GM23338 (cell line): Measurements from ENCODE around the gene NMBR. TPM values are rescaled to one million over a fixed set of nuclear protein-coding genes. Genes with fewer than 3 reads are reported as not detected.

Experiments used
- ATAC-seq: fragments of 200-7000 bp; cut with Tn5 transposase; 3 replicates; pipeline ENCODE4 v1.9.1; 2020
- DNase-seq: peaks from one replicate; pipeline ENCODE4 v3.0.0-alpha.2; 2015; ENCODE audit warnings: low spot score
- H2AFZ ChIP-seq: fragments of 200-600 bp; sonication (generic); 2 replicates; pipeline ENCODE4 v1.8.0; 2016; ENCODE audit warnings: antibody characterized with exemption, mild to moderate bottlenecking, moderate library complexity
- H3F3A ChIP-seq: fragments of 200-600 bp; sonication (generic); replicated peaks from 2 replicates; pipeline ENCODE4 v1.8.0; 2017; ENCODE audit warnings: antibody characterized with exemption, mixed run types, low read depth
- H3K27ac ChIP-seq: fragments of 200-600 bp; sonication (generic); 2 replicates; pipeline ENCODE4 v1.6.1; 2016; ENCODE audit warnings: low read depth
- H3K27me3 ChIP-seq: fragments of 200-600 bp; sonication (generic); 2 replicates; pipeline ENCODE4 v1.8.0; 2016; ENCODE audit warnings: mild to moderate bottlenecking, mixed run types, moderate library complexity; ENCODE audit not compliant: insufficient read depth
- H3K36me3 ChIP-seq: fragments of 200-600 bp; sonication (generic); 2 replicates; pipeline ENCODE4 v1.8.0; 2016; ENCODE audit warnings: mild to moderate bottlenecking; ENCODE audit not compliant: insufficient read depth
- H3K4me1 ChIP-seq: fragments of 200-600 bp; sonication (generic); 2 replicates; pipeline ENCODE4 v1.8.0; 2016; ENCODE audit warnings: mild to moderate bottlenecking, moderate library complexity; ENCODE audit not compliant: insufficient read depth
- H3K4me2 ChIP-seq: fragments of 200-600 bp; sonication (generic); 2 replicates; pipeline ENCODE4 v1.7.1; 2017; ENCODE audit warnings: mixed run types
- H3K4me3 ChIP-seq: fragments of 200-600 bp; sonication (generic); 2 replicates; pipeline ENCODE4 v1.6.1; 2016; ENCODE audit warnings: mixed run types
- H3K79me2 ChIP-seq: fragments of 200-600 bp; sonication (generic); replicated peaks from 2 replicates; pipeline ENCODE4 v1.8.0; 2017; ENCODE audit warnings: mild to moderate bottlenecking; ENCODE audit not compliant: insufficient read depth
- H3K9me2 ChIP-seq: fragments of 200-600 bp; sonication (generic); 2 replicates; pipeline ENCODE4 v1.8.0; 2017; ENCODE audit not compliant: insufficient read depth
- H4K20me1 ChIP-seq: fragments of 200-600 bp; sonication (generic); replicated peaks from 2 replicates; pipeline ENCODE4 v1.8.0; 2017; ENCODE audit warnings: mild to moderate bottlenecking; ENCODE audit not compliant: insufficient read depth
- H3K27ac Mint-ChIP-seq: 2 replicates; pipeline ENCODE4 v1.8.0; 2020; ENCODE audit warnings: inconsistent platforms, mild to moderate bottlenecking, moderate library complexity, mixed read lengths
- H3K27me3 Mint-ChIP-seq: 3 replicates; pipeline ENCODE4 v1.8.0; 2022; ENCODE audit warnings: low read depth, mild to moderate bottlenecking, moderate library complexity, mixed read lengths, inconsistent platforms; ENCODE audit not compliant: insufficient read depth, poor library complexity
- H3K36me3 Mint-ChIP-seq: 3 replicates; pipeline ENCODE4 v1.8.0; 2021; ENCODE audit warnings: low read depth, mild to moderate bottlenecking, inconsistent platforms, moderate library complexity, mixed read lengths
- H3K4me1 Mint-ChIP-seq: 3 replicates; pipeline ENCODE4 v1.8.0; 2020; ENCODE audit warnings: mild to moderate bottlenecking, inconsistent platforms, mixed read lengths
- H3K4me3 Mint-ChIP-seq: 3 replicates; pipeline ENCODE4 v1.8.0; 2021; ENCODE audit warnings: moderate library complexity, mild to moderate bottlenecking, inconsistent platforms, mixed read lengths
- H3K9me3 Mint-ChIP-seq: 3 replicates; pipeline ENCODE4 v1.8.0; 2020; ENCODE audit warnings: moderate library complexity, mild to moderate bottlenecking, inconsistent platforms, mixed read lengths
- CREB1 ChIP-seq: fragments of 250-450 bp; sonication (Bioruptor Pico); IDR thresholded peaks from 2 replicates; pipeline ENCODE4 v1.5.0; 2020; ENCODE audit warnings: low read depth, mild to moderate bottlenecking, moderate library complexity
- CTCF ChIP-seq, 2 experiments: fragments of 200-600 bp in 1 of 2; sonication (generic) in 1 of 2; conservative IDR thresholded peaks; 2 replicates each; pipeline versions ENCODE4 v1.5.1 to v1.6.1; 2016 to 2017; ENCODE audit warnings: antibody characterized with exemption in 2 of 2, low read depth in 2 of 2, mild to moderate bottlenecking in 2 of 2, moderate library complexity in 1 of 2
- EZH2 ChIP-seq: fragments of 200-600 bp; sonication (generic); IDR thresholded peaks from one replicate; pipeline ENCODE4 v1.8.0; 2017; ENCODE audit warnings: antibody characterized with exemption, mild to moderate bottlenecking, low read depth; ENCODE audit not compliant: unreplicated experiment
- POLR2AphosphoS5 ChIP-seq: IDR thresholded peaks from 2 replicates; pipeline ENCODE4 v1.6.1; 2016; ENCODE audit warnings: antibody characterized with exemption, low read depth
- STAT1 ChIP-seq: IDR thresholded peaks from one replicate; pipeline ENCODE4 v1.6.1; 2016; ENCODE audit warnings: antibody characterized with exemption; ENCODE audit not compliant: unreplicated experiment
- ZNF114 ChIP-seq: fragments of 250-450 bp; sonication (Bioruptor Pico); IDR thresholded peaks from 2 replicates; pipeline ENCODE4 v1.5.0; 2020; ENCODE audit warnings: mild to moderate bottlenecking, moderate library complexity
- ZNF331 ChIP-seq: fragments of 250-450 bp; sonication (Bioruptor Pico); IDR thresholded peaks from 2 replicates; pipeline ENCODE4 v1.5.0; 2020; ENCODE audit warnings: low read depth, mild to moderate bottlenecking, moderate library complexity
- long read RNA-seq: library from polyadenylated mRNA; unstranded; transcript quantifications from one replicate; pipeline ENCODE4 v2.0.0, GENCODE V29; 2020; ENCODE audit not compliant: unreplicated experiment
- polyA plus RNA-seq: library from polyadenylated mRNA; unstranded; fragments of >200 nt; fragmentation: Nextera tagmentation; extraction: Ambion mirVana; gene quantifications from 2 replicates; pipeline ENCODE4 v1.2.1, GENCODE V29; 2016
- total RNA-seq: library from RNA; depleted of rRNA; stranded (reverse); fragments of >200 nt; shearing (Covaris generic); gene quantifications from 2 replicates; pipeline ENCODE4 v1.2.3, GENCODE V29; 2014; rRNA removed
- TF ChIP-seq, protein P1 (sequence below): IDR thresholded peaks from 2 replicates; pipeline ENCODE4 v1.6.1; 2016; ENCODE audit warnings: antibody characterized with exemption
- TF ChIP-seq, protein P2 (sequence below): fragments of 250-450 bp; sonication (Bioruptor Pico); IDR thresholded peaks from 2 replicates; pipeline ENCODE4 v1.5.0; 2020; ENCODE audit warnings: mild to moderate bottlenecking, moderate library complexity

The NMBR gene
- total RNA-seq (not detected in 2 replicates), polyA plus RNA-seq (not detected in 2 replicates)
- long read RNA-seq: 0 reads

DNA sequence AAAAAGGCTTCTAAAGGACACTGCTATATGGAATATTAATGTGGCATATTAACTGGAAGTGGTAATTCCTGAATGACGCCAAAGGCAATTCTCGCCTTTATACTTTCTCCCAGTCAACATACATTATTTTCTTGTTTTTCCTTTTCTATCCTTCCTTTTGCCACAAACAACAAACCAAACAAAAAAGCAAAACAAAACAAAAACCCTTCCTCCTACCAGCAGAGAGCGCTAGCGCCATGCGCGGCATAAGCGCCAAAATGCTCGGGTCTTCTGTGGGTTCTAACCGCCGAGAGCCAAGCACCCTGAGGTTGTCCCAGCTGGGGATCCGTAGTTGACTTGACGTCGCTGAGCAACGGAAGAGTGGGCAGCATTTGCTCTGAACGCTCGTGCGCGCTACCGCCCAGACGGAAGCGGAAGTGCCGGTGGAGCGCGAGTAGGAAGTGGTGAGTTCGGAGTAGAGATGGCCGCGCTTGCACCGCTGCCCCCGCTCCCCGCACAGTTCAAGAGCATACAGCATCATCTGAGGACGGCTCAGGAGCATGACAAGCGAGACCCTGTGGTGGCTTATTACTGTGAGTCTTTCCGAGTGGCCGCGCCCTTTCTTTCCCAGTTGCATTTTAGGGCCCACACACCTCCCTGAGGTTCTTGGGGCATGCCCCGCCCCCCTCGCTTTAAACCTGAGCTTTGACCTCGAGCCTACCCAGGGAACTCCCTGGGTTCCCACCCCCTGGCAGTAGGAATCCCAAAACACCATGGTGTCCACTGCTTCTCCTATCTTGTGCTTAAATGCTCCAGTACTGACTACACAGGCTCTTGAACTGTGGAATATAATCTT, at the start of gene NMBR, which contains the start of gene VTA1:
Gene NMBR, minus strand, starts transcription at position 295 of the 835 bp plus-strand sequence. CDS start 58,464 bp downstream, outside the sequence.
Gene VTA1, plus strand, starts transcription at position 436 of the 835 bp plus-strand sequence. Its CDS starts 25 bp downstream, at position 461.
- Histone ChIP-seq H3K27me3 (no peaks in the 10 kb centered on the region), H3K27ac (no peak within 1 kb of the TSS; the same call in 1 of the 2 replicates)

More for the DNA sequence above, at the start of gene NMBR, which contains the start of gene VTA1:
- peak; percentile 98 for ATAC-seq
- H3K27ac Mint-ChIP-seq: peak within 1 kb of the TSS; percentile 93
- Histone ChIP-seq H2AFZ (peak within 1 kb of the TSS; percentile 43), H3K4me1 (peaks cover 12% of the 10 kb centered on the region), H3K79me2 (peaks cover 49% of the 10 kb centered on the region), H3K36me3 (no peaks in the 10 kb centered on the region; the same call in 1 of the 2 replicates), H3F3A (no peaks in the 10 kb centered on the region), H3K9me2 (no peaks in the 10 kb centered on the region), H3K4me3 (peak within 1 kb of the TSS; percentile 85), H4K20me1 (no peaks in the 10 kb centered on the region), H3K4me2 (peak within 1 kb of the TSS; percentile 91)
- TF ChIP-seq STAT1 (no peak), ZNF114 (CRISPR knock-in tag) (no peak), POLR2AphosphoS5 (peak; percentile 88), ZNF331 (CRISPR knock-in tag) (0 out of 2 replicates have a peak, but pooled peaks have one; percentile 31), CTCF (conservative IDR thresholded peaks at IDR 0.05; ENCODE audit: low read depth in 2 of 2) (peak; percentile 95 to 96), CREB1 (CRISPR knock-in tag) (peak; percentile 72), EZH2 (no peak)
- TF ChIP-seq, protein P1, sequence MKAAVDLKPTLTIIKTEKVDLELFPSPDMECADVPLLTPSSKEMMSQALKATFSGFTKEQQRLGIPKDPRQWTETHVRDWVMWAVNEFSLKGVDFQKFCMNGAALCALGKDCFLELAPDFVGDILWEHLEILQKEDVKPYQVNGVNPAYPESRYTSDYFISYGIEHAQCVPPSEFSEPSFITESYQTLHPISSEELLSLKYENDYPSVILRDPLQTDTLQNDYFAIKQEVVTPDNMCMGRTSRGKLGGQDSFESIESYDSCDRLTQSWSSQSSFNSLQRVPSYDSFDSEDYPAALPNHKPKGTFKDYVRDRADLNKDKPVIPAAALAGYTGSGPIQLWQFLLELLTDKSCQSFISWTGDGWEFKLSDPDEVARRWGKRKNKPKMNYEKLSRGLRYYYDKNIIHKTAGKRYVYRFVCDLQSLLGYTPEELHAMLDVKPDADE: peak; percentile 74
- TF ChIP-seq, protein P2, sequence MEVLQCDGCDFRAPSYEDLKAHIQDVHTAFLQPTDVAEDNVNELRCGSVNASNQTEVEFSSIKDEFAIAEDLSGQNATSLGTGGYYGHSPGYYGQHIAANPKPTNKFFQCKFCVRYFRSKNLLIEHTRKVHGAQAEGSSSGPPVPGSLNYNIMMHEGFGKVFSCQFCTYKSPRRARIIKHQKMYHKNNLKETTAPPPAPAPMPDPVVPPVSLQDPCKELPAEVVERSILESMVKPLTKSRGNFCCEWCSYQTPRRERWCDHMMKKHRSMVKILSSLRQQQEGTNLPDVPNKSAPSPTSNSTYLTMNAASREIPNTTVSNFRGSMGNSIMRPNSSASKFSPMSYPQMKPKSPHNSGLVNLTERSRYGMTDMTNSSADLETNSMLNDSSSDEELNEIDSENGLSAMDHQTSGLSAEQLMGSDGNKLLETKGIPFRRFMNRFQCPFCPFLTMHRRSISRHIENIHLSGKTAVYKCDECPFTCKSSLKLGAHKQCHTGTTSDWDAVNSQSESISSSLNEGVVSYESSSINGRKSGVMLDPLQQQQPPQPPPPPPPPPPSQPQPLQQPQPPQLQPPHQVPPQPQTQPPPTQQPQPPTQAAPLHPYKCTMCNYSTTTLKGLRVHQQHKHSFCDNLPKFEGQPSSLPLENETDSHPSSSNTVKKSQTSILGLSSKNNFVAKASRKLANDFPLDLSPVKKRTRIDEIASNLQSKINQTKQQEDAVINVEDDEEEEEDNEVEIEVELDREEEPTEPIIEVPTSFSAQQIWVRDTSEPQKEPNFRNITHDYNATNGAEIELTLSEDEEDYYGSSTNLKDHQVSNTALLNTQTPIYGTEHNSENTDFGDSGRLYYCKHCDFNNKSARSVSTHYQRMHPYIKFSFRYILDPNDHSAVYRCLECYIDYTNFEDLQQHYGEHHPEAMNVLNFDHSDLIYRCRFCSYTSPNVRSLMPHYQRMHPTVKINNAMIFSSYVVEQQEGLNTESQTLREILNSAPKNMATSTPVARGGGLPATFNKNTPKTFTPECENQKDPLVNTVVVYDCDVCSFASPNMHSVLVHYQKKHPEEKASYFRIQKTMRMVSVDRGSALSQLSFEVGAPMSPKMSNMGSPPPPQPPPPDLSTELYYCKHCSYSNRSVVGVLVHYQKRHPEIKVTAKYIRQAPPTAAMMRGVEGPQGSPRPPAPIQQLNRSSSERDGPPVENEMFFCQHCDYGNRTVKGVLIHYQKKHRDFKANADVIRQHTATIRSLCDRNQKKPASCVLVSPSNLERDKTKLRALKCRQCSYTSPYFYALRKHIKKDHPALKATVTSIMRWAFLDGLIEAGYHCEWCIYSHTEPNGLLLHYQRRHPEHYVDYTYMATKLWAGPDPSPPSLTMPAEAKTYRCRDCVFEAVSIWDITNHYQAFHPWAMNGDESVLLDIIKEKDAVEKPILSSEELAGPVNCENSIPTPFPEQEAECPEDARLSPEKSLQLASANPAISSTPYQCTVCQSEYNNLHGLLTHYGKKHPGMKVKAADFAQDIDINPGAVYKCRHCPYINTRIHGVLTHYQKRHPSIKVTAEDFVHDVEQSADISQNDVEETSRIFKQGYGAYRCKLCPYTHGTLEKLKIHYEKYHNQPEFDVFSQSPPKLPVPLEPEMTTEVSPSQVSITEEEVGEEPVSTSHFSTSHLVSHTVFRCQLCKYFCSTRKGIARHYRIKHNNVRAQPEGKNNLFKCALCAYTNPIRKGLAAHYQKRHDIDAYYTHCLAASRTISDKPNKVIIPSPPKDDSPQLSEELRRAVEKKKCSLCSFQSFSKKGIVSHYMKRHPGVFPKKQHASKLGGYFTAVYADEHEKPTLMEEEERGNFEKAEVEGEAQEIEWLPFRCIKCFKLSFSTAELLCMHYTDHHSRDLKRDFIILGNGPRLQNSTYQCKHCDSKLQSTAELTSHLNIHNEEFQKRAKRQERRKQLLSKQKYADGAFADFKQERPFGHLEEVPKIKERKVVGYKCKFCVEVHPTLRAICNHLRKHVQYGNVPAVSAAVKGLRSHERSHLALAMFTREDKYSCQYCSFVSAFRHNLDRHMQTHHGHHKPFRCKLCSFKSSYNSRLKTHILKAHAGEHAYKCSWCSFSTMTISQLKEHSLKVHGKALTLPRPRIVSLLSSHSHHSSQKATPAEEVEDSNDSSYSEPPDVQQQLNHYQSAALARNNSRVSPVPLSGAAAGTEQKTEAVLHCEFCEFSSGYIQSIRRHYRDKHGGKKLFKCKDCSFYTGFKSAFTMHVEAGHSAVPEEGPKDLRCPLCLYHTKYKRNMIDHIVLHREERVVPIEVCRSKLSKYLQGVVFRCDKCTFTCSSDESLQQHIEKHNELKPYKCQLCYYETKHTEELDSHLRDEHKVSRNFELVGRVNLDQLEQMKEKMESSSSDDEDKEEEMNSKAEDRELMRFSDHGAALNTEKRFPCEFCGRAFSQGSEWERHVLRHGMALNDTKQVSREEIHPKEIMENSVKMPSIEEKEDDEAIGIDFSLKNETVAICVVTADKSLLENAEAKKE (CRISPR knock-in tag): no peak
- peak; percentile 99 for DNase-seq
- H3K36me3 Mint-ChIP-seq: peaks cover 3% of the 10 kb centered on the region; the same call in 2 of the 3 replicates
- no peaks in the 10 kb centered on the region for H3K27me3 Mint-ChIP-seq
- no peaks in the 10 kb centered on the region for H3K9me3 Mint-ChIP-seq
- peak within 1 kb of the TSS; percentile 94 for H3K4me3 Mint-ChIP-seq
- peaks cover 32% of the 10 kb centered on the region for H3K4me1 Mint-ChIP-seq
